ENCODE results near the gene COL4A1.

The COL4A1 gene

GRCh38 chr13:110352735-110353134, 45.8 kb upstream of the COL4A1 start:
- CTCF ChIA-PET, result interaction anchor here (0.7 kb wide), 1 partner anchor 47 kb away, joined by 4 read pairs; no protein-coding TSS in a partner anchor
- POLR2A ChIA-PET, result no interaction called here
- TF ChIP-seq ELF4 (IDR thresholded peaks at IDR 0.05) (no peak), FOXA1 (IDR thresholded peaks at IDR 0.05) (no peak), SUZ12 (IDR thresholded peaks at IDR 0.05) (no peak), BHLHE40 (IDR thresholded peaks at IDR 0.05; ENCODE audit: borderline replicate concordance) (no peak), L3MBTL2 (conservative IDR thresholded peaks at IDR 0.05) (no peak), HDGF (IDR thresholded peaks at IDR 0.05; ENCODE audit: borderline replicate concordance) (no peak), FOXM1 (IDR thresholded peaks at IDR 0.05; ENCODE audit: borderline replicate concordance) (no peak), SP1 (IDR thresholded peaks at IDR 0.05) (no peak), NFRKB (IDR thresholded peaks at IDR 0.05) (no peak), FOXK2 (IDR thresholded peaks at IDR 0.05) (no peak), PKNOX1 (IDR thresholded peaks at IDR 0.05) (no peak), CTBP1 (IDR thresholded peaks at IDR 0.05; ENCODE audit: borderline replicate concordance) (no peak), ARNT (IDR thresholded peaks at IDR 0.05) (no peak), LEF1 (IDR thresholded peaks at IDR 0.05; ENCODE audit: borderline replicate concordance) (no peak)
- DNase-seq (ENCODE audit: extremely low spot score), result peak; percentile 17

- CTCF ChIA-PET, result interaction anchor here (0.6 to 1.2 kb wide), 3 partner anchors 8 to 46 kb away, joined by 3 to 4 read pairs (median 4); no protein-coding TSS in a partner anchor
- TF ChIP-seq HDGF (IDR thresholded peaks at IDR 0.05; ENCODE audit: borderline replicate concordance) (no peak), ARNT (IDR thresholded peaks at IDR 0.05) (no peak), CTBP1 (IDR thresholded peaks at IDR 0.05; ENCODE audit: borderline replicate concordance) (no peak), PKNOX1 (IDR thresholded peaks at IDR 0.05) (no peak), LEF1 (IDR thresholded peaks at IDR 0.05; ENCODE audit: borderline replicate concordance) (no peak), NFRKB (IDR thresholded peaks at IDR 0.05) (no peak)
- POLR2A ChIA-PET, result interaction anchor here (0.8 kb wide), 1 partner anchor 45 kb away, joined by 3 read pairs; the partner anchor contains the start of genes COL4A1 and COL4A2
- DNase-seq (ENCODE audit: extremely low spot score), result no peak
Measured at GRCh38 chr13:110351636-110352420, 44.9 kb upstream of the COL4A1 start.

- ChIA-PET POLR2A (no interaction called here), CTCF (interaction anchor here (1.2 kb wide), 1 partner anchor 17 kb away, joined by 3 read pairs; no protein-coding TSS in a partner anchor)
- DNase-seq (ENCODE audit: extremely low spot score), result no peak
- TF ChIP-seq FOXK2 (IDR thresholded peaks at IDR 0.05) (no peak), SP1 (IDR thresholded peaks at IDR 0.05) (no peak), BHLHE40 (IDR thresholded peaks at IDR 0.05; ENCODE audit: borderline replicate concordance) (no peak), SUZ12 (IDR thresholded peaks at IDR 0.05) (no peak), ARNT (IDR thresholded peaks at IDR 0.05) (no peak), PKNOX1 (IDR thresholded peaks at IDR 0.05) (no peak), HDGF (IDR thresholded peaks at IDR 0.05; ENCODE audit: borderline replicate concordance) (no peak), L3MBTL2 (conservative IDR thresholded peaks at IDR 0.05) (no peak), ZNF384 (IDR thresholded peaks at IDR 0.05) (no peak), CTBP1 (IDR thresholded peaks at IDR 0.05; ENCODE audit: borderline replicate concordance) (no peak), TARDBP (IDR thresholded peaks at IDR 0.05) (no peak), ELF4 (IDR thresholded peaks at IDR 0.05) (no peak), FOXM1 (IDR thresholded peaks at IDR 0.05; ENCODE audit: borderline replicate concordance) (no peak), FOXA1 (IDR thresholded peaks at IDR 0.05) (no peak), LEF1 (IDR thresholded peaks at IDR 0.05; ENCODE audit: borderline replicate concordance) (no peak), NFRKB (IDR thresholded peaks at IDR 0.05) (no peak)
Measured at GRCh38 chr13:110350509-110350908, 43.6 kb upstream of the COL4A1 start.

GRCh38 chr13:110350049-110350448, 43.1 kb upstream of the COL4A1 start:
- POLR2A ChIA-PET, result no interaction called here
- TF ChIP-seq PKNOX1 (IDR thresholded peaks at IDR 0.05) (no peak), ELF4 (IDR thresholded peaks at IDR 0.05) (no peak), FOXK2 (IDR thresholded peaks at IDR 0.05) (no peak), HDGF (IDR thresholded peaks at IDR 0.05; ENCODE audit: borderline replicate concordance) (no peak), ZNF384 (IDR thresholded peaks at IDR 0.05) (no peak), NFRKB (IDR thresholded peaks at IDR 0.05) (no peak), BHLHE40 (IDR thresholded peaks at IDR 0.05; ENCODE audit: borderline replicate concordance) (no peak), TARDBP (IDR thresholded peaks at IDR 0.05) (no peak), LEF1 (IDR thresholded peaks at IDR 0.05; ENCODE audit: borderline replicate concordance) (no peak), ARNT (IDR thresholded peaks at IDR 0.05) (no peak)
- CTCF ChIA-PET, result interaction anchor here (0.7 kb wide), 1 partner anchor 18 kb away, joined by 4 read pairs; no protein-coding TSS in a partner anchor
- DNase-seq (ENCODE audit: extremely low spot score), result no peak

- ChIA-PET CTCF (interaction anchor here (0.7 kb wide), 1 partner anchor 17 kb away, joined by 4 read pairs; no protein-coding TSS in a partner anchor), POLR2A (no interaction called here)
- TF ChIP-seq ELF4 (IDR thresholded peaks at IDR 0.05), result no peak
- no peak for TF ChIP-seq BHLHE40 (IDR thresholded peaks at IDR 0.05; ENCODE audit: borderline replicate concordance)
- TF ChIP-seq CTBP1 (IDR thresholded peaks at IDR 0.05; ENCODE audit: borderline replicate concordance), result no peak
- no peak for TF ChIP-seq SP1 (IDR thresholded peaks at IDR 0.05)
- TF ChIP-seq HDGF (IDR thresholded peaks at IDR 0.05; ENCODE audit: borderline replicate concordance), result no peak
- TF ChIP-seq ARNT (IDR thresholded peaks at IDR 0.05), result no peak
- TF ChIP-seq FOXK2 (IDR thresholded peaks at IDR 0.05), result no peak
- no peak for DNase-seq (ENCODE audit: extremely low spot score)
Measured at GRCh38 chr13:110349239-110349638, 42.3 kb upstream of the COL4A1 start.

Data from HEK293T (cell line).